ENCODE measurements around the gene GALNT17.

GRCh38 chr7:71384094-71384493 lies 252.2 kb downstream of the GALNT17 start:
- TF ChIP-seq POLR2A (IDR thresholded peaks at IDR 0.05), result no peak
- no peak for TF ChIP-seq CTCF (IDR thresholded peaks at IDR 0.05)

Measured in breast epithelium (tissue), 3 donors.